SKM-1 treated with dmso at 0.1 percent for 144 hours (cell line): ENCODE data around the gene PRDM16.
A peak's percentile ranks its signal among the peaks of the same experiment; 100 is the strongest.

Source experiments
- DNase-seq: peaks from one replicate; lab custom pipeline; 2025; ENCODE audit not compliant: unreplicated experiment; lab: John Stamatoyannopoulos, UW

The PRDM16 gene

DNA sequence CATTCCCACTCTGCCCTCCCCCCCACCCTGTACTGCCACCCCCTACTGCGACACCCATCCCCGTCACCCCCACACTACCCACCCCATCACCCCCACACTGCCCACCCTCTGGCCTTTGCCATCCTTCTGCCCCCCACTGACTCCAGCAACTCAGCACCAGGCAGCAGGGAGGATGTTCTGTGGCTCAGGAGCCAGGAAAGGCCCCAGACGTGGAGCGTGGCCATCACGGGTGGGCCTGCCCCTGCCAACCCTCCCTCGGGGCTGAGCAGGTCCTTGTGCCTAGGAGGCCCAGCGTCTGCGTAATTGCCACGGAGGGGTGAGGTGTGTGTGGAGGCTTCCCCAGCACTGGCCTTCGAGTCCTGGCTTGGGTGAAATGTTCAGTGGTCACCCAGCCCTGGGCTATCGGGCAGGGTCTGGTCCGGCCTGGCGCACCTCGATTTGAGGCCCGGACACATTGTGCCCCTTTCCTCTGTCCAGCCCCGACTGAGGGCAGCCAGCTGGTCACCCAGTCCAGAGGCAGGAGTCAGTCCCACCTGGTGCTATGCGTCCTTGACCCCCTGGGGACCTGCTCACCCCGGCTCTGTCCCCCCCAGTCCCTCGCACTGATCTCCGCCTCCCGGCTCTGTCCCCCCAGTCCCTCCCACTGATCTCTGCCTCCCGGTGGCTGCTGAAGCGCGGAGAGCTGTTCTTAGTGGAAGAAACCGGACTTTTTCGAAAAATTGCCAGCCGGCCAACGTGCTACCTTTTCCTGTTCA is 408.4 kb downstream of the PRDM16 start:
- no peak for DNase-seq

DNA sequence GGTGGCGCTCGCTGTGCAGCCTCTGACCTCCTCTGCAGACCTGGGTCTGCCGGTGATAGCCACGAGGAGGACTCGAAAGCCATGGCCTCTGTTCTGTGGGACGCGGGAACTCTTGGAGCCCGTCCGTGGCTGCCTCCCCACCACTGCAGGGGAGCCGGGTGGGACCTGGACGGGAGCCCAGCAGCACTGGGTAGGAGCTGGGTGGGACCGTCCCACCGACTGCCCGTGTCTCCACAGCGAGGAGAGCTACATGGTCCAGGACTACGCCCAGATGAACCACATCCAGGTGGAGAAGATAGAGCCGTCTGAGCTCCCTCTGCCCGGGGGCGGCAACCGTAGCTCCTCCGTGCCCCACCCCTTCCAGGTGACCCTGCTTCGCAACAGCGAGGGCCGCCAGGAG is 409.2 kb downstream of the PRDM16 start:
- DNase-seq = no peak

DNA sequence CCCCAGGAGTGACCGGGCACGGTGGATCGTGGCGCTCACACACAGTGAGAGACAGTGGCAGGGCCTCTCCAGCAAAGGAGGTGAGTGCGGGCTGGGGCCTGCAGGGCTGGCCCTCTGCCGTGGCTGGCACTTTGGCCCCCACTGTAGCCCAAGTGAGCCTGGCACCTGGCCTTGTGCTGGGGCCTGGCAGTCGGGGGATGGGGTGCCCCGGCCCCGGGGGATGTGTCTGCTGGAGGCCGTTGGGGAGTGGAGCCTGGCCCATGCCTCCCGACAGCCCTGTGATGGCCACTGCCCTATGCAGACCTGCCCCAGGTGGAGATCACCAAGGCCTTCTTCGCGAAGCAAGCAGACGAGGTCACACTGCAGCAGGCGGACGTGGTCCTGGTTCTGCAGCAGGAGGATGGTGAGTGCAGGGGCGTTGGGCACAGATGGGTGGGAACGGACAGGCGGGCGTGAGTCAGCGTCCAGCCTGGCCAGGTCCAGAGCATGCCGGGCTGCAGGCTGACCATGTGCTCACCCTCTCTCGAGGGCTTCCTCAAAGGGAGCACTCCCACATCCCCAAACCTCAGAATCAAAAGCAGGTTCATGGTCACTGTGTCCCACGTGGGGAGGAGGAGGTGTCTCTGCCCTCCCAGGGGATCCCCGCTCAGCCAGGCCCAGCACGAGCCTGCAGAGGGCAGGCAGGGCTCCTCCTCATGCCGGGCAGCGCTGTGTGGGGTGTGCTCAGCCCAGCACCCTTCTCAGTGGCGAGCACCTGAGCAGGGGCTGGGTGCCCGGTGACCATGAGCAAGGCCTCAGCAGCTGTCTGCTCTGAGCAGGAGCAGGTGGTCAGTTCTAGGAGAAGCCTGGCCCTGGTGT is 410.7 kb downstream of the PRDM16 start:
- DNase-seq = no peak

DNA sequence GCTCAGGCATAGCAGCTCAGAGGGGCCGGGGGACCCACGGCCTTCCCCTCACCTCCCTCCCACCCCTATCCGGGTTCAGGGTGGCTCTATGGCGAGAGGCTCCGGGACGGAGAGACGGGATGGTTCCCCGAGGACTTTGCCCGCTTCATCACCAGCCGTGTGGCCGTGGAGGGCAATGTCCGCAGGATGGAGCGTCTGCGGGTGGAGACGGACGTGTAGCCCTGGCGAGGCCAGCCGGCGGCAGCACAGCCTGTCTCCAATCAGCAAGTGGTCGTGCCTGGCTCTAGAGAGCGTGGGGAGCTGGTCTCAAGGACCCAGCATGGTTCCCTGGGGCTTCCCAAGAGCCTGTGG is 411.3 kb downstream of the PRDM16 start:
- no peak for DNase-seq

DNA sequence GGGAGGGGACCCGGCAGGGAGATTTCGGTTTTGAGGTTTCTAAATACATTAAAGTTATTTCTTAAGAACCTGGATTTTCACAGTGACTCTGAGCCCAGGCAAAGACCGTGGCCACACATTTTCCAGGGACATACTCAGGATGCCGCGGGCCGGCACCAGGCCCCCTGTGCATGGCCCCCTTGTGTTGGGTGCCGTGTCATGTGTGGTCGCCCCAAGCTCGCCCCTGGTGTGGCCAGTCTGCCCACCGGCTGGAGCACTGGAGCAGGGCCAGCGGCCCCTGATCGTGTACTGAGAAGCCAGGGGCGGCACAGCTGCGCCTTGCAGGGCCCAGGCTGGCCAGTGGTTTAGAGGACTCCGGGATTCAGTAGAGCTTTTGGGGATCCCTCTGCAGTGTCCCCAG is 412.0 kb downstream of the PRDM16 start:
- no peak for DNase-seq

DNA sequence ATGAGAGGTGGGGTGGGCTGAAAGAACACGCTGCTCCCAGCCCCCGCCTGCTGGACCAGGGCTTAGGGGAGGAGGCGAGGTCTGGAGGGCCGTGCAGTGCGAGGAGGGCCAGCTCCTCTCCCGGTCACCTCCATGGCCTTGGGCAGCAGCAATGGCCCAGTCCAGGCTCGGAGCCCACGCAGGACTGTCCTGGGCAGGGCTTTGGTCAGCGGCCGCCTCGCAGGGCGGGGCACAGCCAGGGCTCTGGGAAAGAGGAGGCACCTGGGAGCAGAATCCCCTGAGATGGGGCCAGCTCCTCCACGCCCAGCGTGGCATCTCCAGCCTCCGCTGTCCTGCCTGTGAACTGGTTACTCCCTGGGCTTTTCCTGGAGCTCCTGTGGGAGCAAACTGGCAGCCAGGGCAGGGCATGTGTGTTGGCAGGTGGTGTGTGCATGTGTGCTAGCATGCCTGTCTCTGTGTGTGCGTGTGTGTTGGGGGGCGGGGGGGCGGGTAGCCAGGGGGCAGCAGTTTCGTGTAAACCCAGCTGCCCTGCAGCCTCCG is 412.9 kb downstream of the PRDM16 start:
- DNase-seq = no peak

DNA sequence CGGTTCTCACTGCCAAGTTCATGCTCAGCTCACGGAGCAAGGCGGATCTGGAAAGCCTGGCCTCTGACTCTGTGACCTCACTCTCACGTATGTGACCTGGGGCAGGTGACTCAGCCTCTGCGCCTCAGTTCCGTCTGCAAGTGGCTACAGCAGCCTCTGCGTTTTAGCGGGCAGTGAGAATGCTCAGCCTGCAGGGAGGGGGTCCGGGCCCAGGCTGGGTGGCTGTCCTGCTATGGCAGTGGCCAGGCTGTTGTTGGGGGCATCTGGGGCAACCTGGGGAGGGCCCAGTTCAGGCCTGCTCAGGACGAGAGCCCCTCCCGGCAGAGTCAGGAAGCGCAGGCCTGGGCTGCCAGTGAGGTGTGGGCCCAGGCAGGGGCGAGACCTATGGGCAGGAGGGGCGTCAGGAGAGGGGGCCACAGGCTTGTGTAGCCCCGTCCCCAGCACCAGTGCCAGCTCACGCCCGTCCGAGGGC is 413.4 kb downstream of the PRDM16 start:
- no peak for DNase-seq

DNA sequence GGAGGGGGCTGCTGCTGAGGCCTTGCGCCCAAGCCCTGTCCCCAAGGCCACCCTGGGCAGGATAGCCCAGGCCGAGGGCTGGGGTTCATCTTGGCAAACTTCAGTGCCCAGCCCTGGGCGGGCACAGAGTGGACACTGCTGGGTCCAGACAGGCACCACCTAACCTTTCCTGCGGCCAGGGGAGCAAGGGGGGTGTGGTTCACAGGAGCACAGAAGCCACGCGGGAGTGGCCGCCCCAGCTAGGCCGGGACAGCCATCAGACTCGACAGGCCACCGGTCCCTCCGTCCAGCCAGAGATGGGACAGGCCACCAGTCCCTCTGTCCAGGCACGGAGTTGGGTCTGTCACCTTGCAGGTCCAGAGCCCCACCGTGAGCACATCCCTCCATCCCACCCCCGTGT is 414.4 kb downstream of the PRDM16 start:
- no peak for DNase-seq

DNA sequence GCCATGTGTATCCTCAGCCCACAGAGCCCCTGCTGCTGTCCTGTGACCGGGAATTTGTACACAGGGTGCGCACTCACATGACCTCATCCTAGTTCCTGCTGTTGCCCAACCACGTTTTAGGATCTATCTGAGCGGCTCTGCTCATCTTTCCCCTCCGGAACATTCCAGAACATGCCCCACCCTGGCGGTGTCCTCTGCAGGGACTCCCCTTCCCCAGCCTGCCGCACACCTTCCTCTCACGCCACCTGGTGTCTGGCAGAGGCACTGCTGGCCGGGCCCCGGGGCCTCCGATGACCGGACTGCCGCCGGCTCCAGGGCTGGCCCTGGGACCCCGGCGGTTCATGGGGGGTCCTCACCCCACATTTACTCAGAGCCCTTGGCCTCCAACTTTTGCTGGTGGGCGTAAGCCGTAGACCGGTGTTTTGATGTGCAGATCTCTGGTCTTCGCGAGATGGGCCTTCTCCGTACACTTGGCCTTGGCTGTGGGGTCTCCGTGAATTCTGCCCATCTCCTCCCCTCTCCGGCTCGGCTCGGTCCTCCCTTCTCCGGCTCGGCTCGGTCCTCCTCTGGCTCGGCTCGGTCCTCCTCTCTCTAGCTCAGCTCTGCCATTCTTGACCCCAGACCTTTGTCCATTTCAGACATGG is 414.9 kb downstream of the PRDM16 start:
- DNase-seq = peak; percentile 14

DNA sequence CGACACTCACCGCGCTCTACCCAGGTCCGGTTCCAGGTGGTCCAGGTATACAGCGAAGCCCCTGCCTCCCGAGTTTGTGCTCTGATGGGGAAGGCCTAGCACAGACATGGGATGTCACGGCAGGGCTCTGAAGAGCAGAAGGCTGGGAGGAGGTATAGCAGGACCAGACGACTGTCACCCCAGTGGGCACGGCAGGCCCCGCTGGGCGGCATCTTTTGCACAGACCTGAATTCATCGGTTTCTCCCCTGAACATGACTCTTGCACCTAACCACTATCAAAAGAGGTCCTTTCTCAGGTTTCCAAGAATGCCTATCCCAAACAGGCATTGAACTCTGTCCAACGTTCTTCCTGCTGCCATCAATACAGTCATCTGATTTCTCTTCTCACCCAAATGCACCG is 416.0 kb downstream of the PRDM16 start:
- DNase-seq = no peak
